ENCODE data around the gene OR52D1. TPM values are rescaled to one million over a fixed set of nuclear protein-coding genes. Genes with fewer than 3 reads are reported as not detected.

OR52D1 gene
- total and polyA plus RNA-seq, 9 of the 15 experiments (the other 6 are each of a cell fraction or from before 2014, with no cell fraction given) = 0.14 to 1.3 (median 0.97) TPM; not detected in 6

GRCh38 chr11:5536482-5536881 is 48.0 kb downstream of the OR52D1 start:
- 0 out of 4 replicates have a peak, but pooled peaks of 1 of the 2 experiments have one; percentile 25 for TF ChIP-seq TRIM24 (IDR thresholded peaks at IDR 0.05)
- TF ChIP-seq AFF1 (IDR thresholded peaks at IDR 0.05; ENCODE audit: low read depth in 1 of 2, partially characterized antibody in 2 of 2) = peak in 1 of 2 experiments; percentile 98
- 0 out of 2 replicates have a peak, but pooled peaks have one; percentile 31 for TF ChIP-seq TRIM28 (IDR thresholded peaks at IDR 0.05)
- TF ChIP-seq ZNF124 (CRISPR knock-in tag; IDR thresholded peaks at IDR 0.05) = no peak
- intact Hi-C loops (cut with micrococcal nuclease) = no loop called here
- no peaks in the 10 kb centered on the region for H3K79me2 ChIP-seq (ENCODE audit: control insufficient read depth, insufficient read depth, low read length)
- H3K36me3 ChIP-seq (ENCODE audit: control insufficient read depth, insufficient read depth, low read length) = no peaks in the 10 kb centered on the region
- POLR2A ChIA-PET = no interaction called here
- H3K9me1 ChIP-seq (ENCODE audit: control insufficient read depth, insufficient read depth, low read length) = no peaks in the 10 kb centered on the region
- H3K9me3 ChIP-seq (replicated peaks; ENCODE audit: control insufficient read depth, insufficient read depth, low read depth, low read length) = 0 out of 2 replicates have a peak, but pooled peaks cover 2% of the 10 kb centered on the region
- H3K9ac ChIP-seq (ENCODE audit: insufficient read depth in 1 of 2, low read depth in 2 of 2, low read length in 2 of 2) = no peak overlapping the region
- no peak for ATAC-seq
- CTCF ChIA-PET (ENCODE audit: low intra/inter-chr PET ratio) = no interaction called here
- FAIRE-seq = no peak
- no peak for DNase-seq (ENCODE audit: extremely low read depth in 1 of 4, low spot score in 3 of 4)
- H3K27me3 ChIP-seq (ENCODE audit: control insufficient read depth in 2 of 2, insufficient read depth in 2 of 2, low read length in 2 of 2) = no peaks in the 10 kb centered on the region
- no peak overlapping the region for H3K27ac ChIP-seq (ENCODE audit: extremely low read depth, low read depth, low read length)
- H3K4me3 ChIP-seq = no peak overlapping the region
- no peak overlapping the region for H2AFZ ChIP-seq (ENCODE audit: low read depth, low read length)
- H3K4me1 ChIP-seq (replicated peaks in 1 of 2; ENCODE audit: control insufficient read depth in 2 of 2, insufficient read depth in 2 of 2, low read length in 2 of 2) = peaks cover 0 to 20% of the 10 kb centered on the region in 2 experiments; a peak in 3 of 5 replicates
- BruUV-seq (replicated peaks) = no TSS peak
- in situ Hi-C loops (cut with MboI) = no loop called here
- no peak overlapping the region for H3K4me2 ChIP-seq (ENCODE audit: insufficient read depth, low read length)
- no peaks in the 10 kb centered on the region for H4K20me1 ChIP-seq (replicated peaks; ENCODE audit: control insufficient read depth, insufficient read depth, low read length)

Other genes starting within 250 kb of the OR52D1 start
Only the 7 nearest of the 20 such genes appear.
- gene OR51Q1, start 66.6 kb upstream of the OR52D1 start, total RNA-seq (2014; rRNA removed) = 0.16 TPM in 1 of 2 replicates, not detected in the other
- not detected in 2 replicates for gene OR51Q1, start 66.6 kb upstream of the OR52D1 start, total RNA-seq (2014; rRNA removed; fragmentation: Illumina TruSeq; extraction: Trizol)
- gene OR51Q1, start 66.6 kb upstream of the OR52D1 start, total RNA-seq (2015; rRNA removed; fragmentation: Illumina TruSeq; extraction: Trizol) = not detected in 2 replicates
- gene OR51Q1, start 66.6 kb upstream of the OR52D1 start, total RNA-seq (2021) = not detected in 2 replicates
- not detected in 2 replicates for gene OR51Q1, start 66.6 kb upstream of the OR52D1 start, polyA plus RNA-seq (2011; rRNA removed)
- gene OR51Q1, start 66.6 kb upstream of the OR52D1 start, polyA plus RNA-seq (2014; fragmentation: Illumina TruSeq; extraction: Trizol) = not detected in 2 replicates
- gene OR51Q1, start 66.6 kb upstream of the OR52D1 start, polyA plus RNA-seq (2014; fragmentation: Nextera tagmentation; extraction: Ambion mirVana) = under 1 TPM in 1 of 2 experiments, not detected in 1; 0.69 TPM
- not detected in 2 replicates for gene OR51Q1, start 66.6 kb upstream of the OR52D1 start, polyA plus RNA-seq (2014; rRNA removed)
- gene OR51I1, start 47.2 kb upstream of the OR52D1 start, total RNA-seq (2014; rRNA removed) = 5.2 and 5.8 TPM in 2 replicates
- 11.0 and 16.5 TPM in 2 replicates for gene OR51I1, start 47.2 kb upstream of the OR52D1 start, total RNA-seq (2014; rRNA removed; fragmentation: Illumina TruSeq; extraction: Trizol)
- gene OR51I1, start 47.2 kb upstream of the OR52D1 start, total RNA-seq (2015; rRNA removed; fragmentation: Illumina TruSeq; extraction: Trizol) = 8.2 and 8.9 TPM in 2 replicates
- 6.6 and 7.2 TPM in 2 replicates for gene OR51I1, start 47.2 kb upstream of the OR52D1 start, total RNA-seq (2021)
- gene OR51I1, start 47.2 kb upstream of the OR52D1 start, polyA plus RNA-seq (2011; rRNA removed) = 2.8 and 5.7 TPM in 2 replicates
- 2.6 TPM in 2 replicates for gene OR51I1, start 47.2 kb upstream of the OR52D1 start, polyA plus RNA-seq (2014; fragmentation: Illumina TruSeq; extraction: Trizol)
- 1 to 10 TPM in 1 of 2 experiments, under 1 TPM in 1; 0.42 to 1.4 TPM for gene OR51I1, start 47.2 kb upstream of the OR52D1 start, polyA plus RNA-seq (2014; fragmentation: Nextera tagmentation; extraction: Ambion mirVana)
- 1.8 and 1.9 TPM in 2 replicates for gene OR51I1, start 47.2 kb upstream of the OR52D1 start, polyA plus RNA-seq (2014; rRNA removed)
- not detected in 2 replicates for gene OR51I2, start 39.4 kb upstream of the OR52D1 start, total RNA-seq (2014; rRNA removed)
- gene OR51I2, start 39.4 kb upstream of the OR52D1 start, total RNA-seq (2014; rRNA removed; fragmentation: Illumina TruSeq; extraction: Trizol) = not detected in 2 replicates
- gene OR51I2, start 39.4 kb upstream of the OR52D1 start, total RNA-seq (2015; rRNA removed; fragmentation: Illumina TruSeq; extraction: Trizol) = not detected in 2 replicates
- not detected in 2 replicates for gene OR51I2, start 39.4 kb upstream of the OR52D1 start, total RNA-seq (2021)
- gene OR51I2, start 39.4 kb upstream of the OR52D1 start, polyA plus RNA-seq (2011; rRNA removed) = not detected in 2 replicates
- gene OR51I2, start 39.4 kb upstream of the OR52D1 start, polyA plus RNA-seq (2014; fragmentation: Illumina TruSeq; extraction: Trizol) = not detected in 2 replicates
- under 1 TPM; 0.06 to 0.61 TPM for gene OR51I2, start 39.4 kb upstream of the OR52D1 start, polyA plus RNA-seq (2014; fragmentation: Nextera tagmentation; extraction: Ambion mirVana)
- 0.07 TPM in 1 of 2 replicates, not detected in the other for gene OR51I2, start 39.4 kb upstream of the OR52D1 start, polyA plus RNA-seq (2014; rRNA removed)
- gene UBQLN3, start 21.3 kb downstream of the OR52D1 start, total RNA-seq (2014; rRNA removed) = 0.27 TPM in 1 of 2 replicates, not detected in the other
- gene UBQLN3, start 21.3 kb downstream of the OR52D1 start, total RNA-seq (2014; rRNA removed; fragmentation: Illumina TruSeq; extraction: Trizol) = not detected in 2 replicates
- gene UBQLN3, start 21.3 kb downstream of the OR52D1 start, total RNA-seq (2015; rRNA removed; fragmentation: Illumina TruSeq; extraction: Trizol) = not detected in 2 replicates
- gene UBQLN3, start 21.3 kb downstream of the OR52D1 start, total RNA-seq (2021) = 0.07 TPM in 1 of 2 replicates, not detected in the other
- 0.05 TPM in 1 of 2 replicates, not detected in the other for gene UBQLN3, start 21.3 kb downstream of the OR52D1 start, polyA plus RNA-seq (2011; rRNA removed)
- not detected in 2 replicates for gene UBQLN3, start 21.3 kb downstream of the OR52D1 start, polyA plus RNA-seq (2014; fragmentation: Illumina TruSeq; extraction: Trizol)
- gene UBQLN3, start 21.3 kb downstream of the OR52D1 start, polyA plus RNA-seq (2014; fragmentation: Nextera tagmentation; extraction: Ambion mirVana) = under 1 TPM in 1 of 2 experiments, not detected in 1; 0.01 TPM
- not detected in 2 replicates for gene UBQLN3, start 21.3 kb downstream of the OR52D1 start, polyA plus RNA-seq (2014; rRNA removed)
- gene UBQLNL, start 28.0 kb downstream of the OR52D1 start, total RNA-seq (2014; rRNA removed) = 0.14 and 0.16 TPM in 2 replicates
- gene UBQLNL, start 28.0 kb downstream of the OR52D1 start, total RNA-seq (2014; rRNA removed; fragmentation: Illumina TruSeq; extraction: Trizol) = 0.16 and 0.18 TPM in 2 replicates
- 0.11 and 0.14 TPM in 2 replicates for gene UBQLNL, start 28.0 kb downstream of the OR52D1 start, total RNA-seq (2015; rRNA removed; fragmentation: Illumina TruSeq; extraction: Trizol)
- gene UBQLNL, start 28.0 kb downstream of the OR52D1 start, total RNA-seq (2021) = 0.09 and 0.20 TPM in 2 replicates
- gene UBQLNL, start 28.0 kb downstream of the OR52D1 start, polyA plus RNA-seq (2011; rRNA removed) = 0.14 and 0.20 TPM in 2 replicates
- 0.06 and 0.27 TPM in 2 replicates for gene UBQLNL, start 28.0 kb downstream of the OR52D1 start, polyA plus RNA-seq (2014; fragmentation: Illumina TruSeq; extraction: Trizol)
- gene UBQLNL, start 28.0 kb downstream of the OR52D1 start, polyA plus RNA-seq (2014; fragmentation: Nextera tagmentation; extraction: Ambion mirVana) = under 1 TPM; 0.07 to 0.14 TPM
- gene UBQLNL, start 28.0 kb downstream of the OR52D1 start, polyA plus RNA-seq (2014; rRNA removed) = 0.24 TPM in 1 of 2 replicates, not detected in the other
- not detected in 2 replicates for gene OR52H1, start 59.9 kb downstream of the OR52D1 start, total RNA-seq (2014; rRNA removed)
- 0.15 TPM in 1 of 2 replicates, not detected in the other for gene OR52H1, start 59.9 kb downstream of the OR52D1 start, total RNA-seq (2014; rRNA removed; fragmentation: Illumina TruSeq; extraction: Trizol)
- gene OR52H1, start 59.9 kb downstream of the OR52D1 start, total RNA-seq (2015; rRNA removed; fragmentation: Illumina TruSeq; extraction: Trizol) = not detected in 2 replicates
- gene OR52H1, start 59.9 kb downstream of the OR52D1 start, total RNA-seq (2021) = not detected in 2 replicates
- not detected in 2 replicates for gene OR52H1, start 59.9 kb downstream of the OR52D1 start, polyA plus RNA-seq (2011; rRNA removed)
- not detected in 2 replicates for gene OR52H1, start 59.9 kb downstream of the OR52D1 start, polyA plus RNA-seq (2014; fragmentation: Illumina TruSeq; extraction: Trizol)
- gene OR52H1, start 59.9 kb downstream of the OR52D1 start, polyA plus RNA-seq (2014; fragmentation: Nextera tagmentation; extraction: Ambion mirVana) = not detected
- not detected in 2 replicates for gene OR52H1, start 59.9 kb downstream of the OR52D1 start, polyA plus RNA-seq (2014; rRNA removed)
- gene OR52B6, start 92.2 kb downstream of the OR52D1 start, total RNA-seq (2014; rRNA removed) = not detected in 2 replicates
- gene OR52B6, start 92.2 kb downstream of the OR52D1 start, total RNA-seq (2014; rRNA removed; fragmentation: Illumina TruSeq; extraction: Trizol) = not detected in 2 replicates
- gene OR52B6, start 92.2 kb downstream of the OR52D1 start, total RNA-seq (2015; rRNA removed; fragmentation: Illumina TruSeq; extraction: Trizol) = not detected in 2 replicates
- gene OR52B6, start 92.2 kb downstream of the OR52D1 start, total RNA-seq (2021) = not detected in 2 replicates
- gene OR52B6, start 92.2 kb downstream of the OR52D1 start, polyA plus RNA-seq (2011; rRNA removed) = not detected in 2 replicates
- gene OR52B6, start 92.2 kb downstream of the OR52D1 start, polyA plus RNA-seq (2014; fragmentation: Illumina TruSeq; extraction: Trizol) = not detected in 2 replicates
- gene OR52B6, start 92.2 kb downstream of the OR52D1 start, polyA plus RNA-seq (2014; fragmentation: Nextera tagmentation; extraction: Ambion mirVana) = not detected
- gene OR52B6, start 92.2 kb downstream of the OR52D1 start, polyA plus RNA-seq (2014; rRNA removed) = not detected in 2 replicates

Measured in K562 (cell line).